ENCODE results near the gene SETBP1. TPM values are rescaled to one million over a fixed set of nuclear protein-coding genes. Genes with fewer than 3 reads are reported as not detected.

Gene SETBP1
- total RNA-seq, 1 donor from 2014 or later, result 131 TPM

- no peak overlapping the region for H3K4me3 Mint-ChIP-seq (ENCODE audit: unreplicated experiment)
- H3K9me3 Mint-ChIP-seq (ENCODE audit: unreplicated experiment), result no peaks in the 10 kb centered on the region
- peak overlapping the region; percentile 16 for H3K27ac Mint-ChIP-seq (ENCODE audit: unreplicated experiment)
- H3K36me3 Mint-ChIP-seq (ENCODE audit: low read depth, unreplicated experiment), result peaks cover 23% of the 10 kb centered on the region
- peaks cover 7% of the 10 kb centered on the region for H3K27me3 Mint-ChIP-seq (ENCODE audit: unreplicated experiment)
- TF ChIP-seq, protein P1, sequence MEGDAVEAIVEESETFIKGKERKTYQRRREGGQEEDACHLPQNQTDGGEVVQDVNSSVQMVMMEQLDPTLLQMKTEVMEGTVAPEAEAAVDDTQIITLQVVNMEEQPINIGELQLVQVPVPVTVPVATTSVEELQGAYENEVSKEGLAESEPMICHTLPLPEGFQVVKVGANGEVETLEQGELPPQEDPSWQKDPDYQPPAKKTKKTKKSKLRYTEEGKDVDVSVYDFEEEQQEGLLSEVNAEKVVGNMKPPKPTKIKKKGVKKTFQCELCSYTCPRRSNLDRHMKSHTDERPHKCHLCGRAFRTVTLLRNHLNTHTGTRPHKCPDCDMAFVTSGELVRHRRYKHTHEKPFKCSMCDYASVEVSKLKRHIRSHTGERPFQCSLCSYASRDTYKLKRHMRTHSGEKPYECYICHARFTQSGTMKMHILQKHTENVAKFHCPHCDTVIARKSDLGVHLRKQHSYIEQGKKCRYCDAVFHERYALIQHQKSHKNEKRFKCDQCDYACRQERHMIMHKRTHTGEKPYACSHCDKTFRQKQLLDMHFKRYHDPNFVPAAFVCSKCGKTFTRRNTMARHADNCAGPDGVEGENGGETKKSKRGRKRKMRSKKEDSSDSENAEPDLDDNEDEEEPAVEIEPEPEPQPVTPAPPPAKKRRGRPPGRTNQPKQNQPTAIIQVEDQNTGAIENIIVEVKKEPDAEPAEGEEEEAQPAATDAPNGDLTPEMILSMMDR (IDR thresholded peaks at IDR 0.05; ENCODE audit: unreplicated experiment), result no peak
- DNase-seq (ENCODE audit: low spot score), result no peak
- H3K4me1 Mint-ChIP-seq (ENCODE audit: unreplicated experiment), result peaks cover 82% of the 10 kb centered on the region
Measured at GRCh38 chr18:44790860-44791259, 110.2 kb downstream of the SETBP1 start.

DNA sequence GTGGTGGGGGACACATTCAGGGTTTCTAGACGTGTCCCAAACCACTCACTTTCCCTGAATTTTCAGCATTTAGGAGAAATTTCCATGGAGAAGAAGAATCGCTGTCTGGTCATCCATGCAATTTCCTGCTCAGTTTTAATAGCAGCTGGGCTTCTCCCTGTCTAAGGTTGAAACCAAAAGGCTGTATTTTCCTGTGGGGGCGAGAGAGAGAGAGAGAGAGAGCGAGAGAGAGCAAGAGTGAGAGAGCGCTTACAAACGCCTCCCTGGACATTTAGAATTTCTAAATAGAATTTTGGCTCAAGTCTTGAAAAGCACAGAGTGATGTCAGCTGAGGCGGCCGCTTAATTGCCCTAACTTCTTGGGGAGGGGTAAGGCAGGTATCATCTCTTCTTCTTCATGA is 110.8 kb downstream of the SETBP1 start:
- Mint-ChIP-seq H3K36me3 (ENCODE audit: low read depth, unreplicated experiment) (peaks cover 26% of the 10 kb centered on the region), H3K27ac (ENCODE audit: unreplicated experiment) (peak overlapping the region; percentile 91), H3K27me3 (ENCODE audit: unreplicated experiment) (peaks cover 7% of the 10 kb centered on the region), H3K4me3 (ENCODE audit: unreplicated experiment) (no peak overlapping the region), H3K4me1 (ENCODE audit: unreplicated experiment) (peaks cover 75% of the 10 kb centered on the region), H3K9me3 (ENCODE audit: unreplicated experiment) (no peaks in the 10 kb centered on the region)
- TF ChIP-seq, protein P1 (IDR thresholded peaks at IDR 0.05; ENCODE audit: unreplicated experiment), result no peak
- no peak for DNase-seq (ENCODE audit: low spot score)

DNA sequence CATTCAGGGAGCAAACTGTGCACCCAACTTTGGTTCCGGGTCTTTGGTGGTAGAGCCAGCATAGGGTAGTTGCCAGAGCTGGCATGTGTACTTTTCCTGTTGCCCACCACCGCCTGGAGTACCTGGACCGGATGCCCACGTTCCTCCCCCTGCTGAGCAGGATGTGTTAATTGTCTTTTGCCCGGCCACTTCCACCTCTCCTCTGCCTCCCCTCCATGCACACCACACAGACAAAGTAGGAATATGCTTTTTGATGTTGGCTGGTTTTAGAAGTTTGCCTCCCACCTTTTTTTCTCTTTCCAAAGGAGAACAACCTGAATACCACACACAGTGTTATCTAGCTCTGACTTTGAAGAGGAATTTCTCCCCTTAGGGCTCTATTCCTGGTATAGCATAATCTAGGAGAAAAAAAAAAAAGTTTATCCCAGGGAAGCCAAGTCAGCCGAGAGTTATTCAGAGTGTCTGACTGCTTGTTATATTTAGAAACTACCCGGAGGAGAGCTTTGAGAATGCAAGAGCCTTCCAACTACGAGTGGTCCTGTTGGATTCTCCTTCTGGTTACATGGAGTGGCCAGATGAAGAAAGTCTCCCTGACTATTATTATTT is 111.9 kb downstream of the SETBP1 start:
- Mint-ChIP-seq H3K4me1 (ENCODE audit: unreplicated experiment) (peaks cover 67% of the 10 kb centered on the region), H3K9me3 (ENCODE audit: unreplicated experiment) (no peaks in the 10 kb centered on the region), H3K4me3 (ENCODE audit: unreplicated experiment) (peak overlapping the region; percentile 78), H3K27me3 (ENCODE audit: unreplicated experiment) (peaks cover 7% of the 10 kb centered on the region), H3K36me3 (ENCODE audit: low read depth, unreplicated experiment) (peaks cover 32% of the 10 kb centered on the region), H3K27ac (ENCODE audit: unreplicated experiment) (peak overlapping the region; percentile 91)
- peak; percentile 37 for DNase-seq (ENCODE audit: low spot score)
- TF ChIP-seq, protein P1 (IDR thresholded peaks at IDR 0.05; ENCODE audit: unreplicated experiment), result no peak

GRCh38 chr18:44793194-44793593 is 112.5 kb downstream of the SETBP1 start:
- H3K27me3 Mint-ChIP-seq (ENCODE audit: unreplicated experiment), result peaks cover 7% of the 10 kb centered on the region
- peak overlapping the region; percentile 91 for H3K27ac Mint-ChIP-seq (ENCODE audit: unreplicated experiment)
- H3K9me3 Mint-ChIP-seq (ENCODE audit: unreplicated experiment), result no peaks in the 10 kb centered on the region
- TF ChIP-seq, protein P1 (IDR thresholded peaks at IDR 0.05; ENCODE audit: unreplicated experiment), result no peak
- peaks cover 65% of the 10 kb centered on the region for H3K4me1 Mint-ChIP-seq (ENCODE audit: unreplicated experiment)
- H3K4me3 Mint-ChIP-seq (ENCODE audit: unreplicated experiment), result no peak overlapping the region
- peaks cover 35% of the 10 kb centered on the region for H3K36me3 Mint-ChIP-seq (ENCODE audit: low read depth, unreplicated experiment)
- DNase-seq (ENCODE audit: low spot score), result no peak

DNA sequence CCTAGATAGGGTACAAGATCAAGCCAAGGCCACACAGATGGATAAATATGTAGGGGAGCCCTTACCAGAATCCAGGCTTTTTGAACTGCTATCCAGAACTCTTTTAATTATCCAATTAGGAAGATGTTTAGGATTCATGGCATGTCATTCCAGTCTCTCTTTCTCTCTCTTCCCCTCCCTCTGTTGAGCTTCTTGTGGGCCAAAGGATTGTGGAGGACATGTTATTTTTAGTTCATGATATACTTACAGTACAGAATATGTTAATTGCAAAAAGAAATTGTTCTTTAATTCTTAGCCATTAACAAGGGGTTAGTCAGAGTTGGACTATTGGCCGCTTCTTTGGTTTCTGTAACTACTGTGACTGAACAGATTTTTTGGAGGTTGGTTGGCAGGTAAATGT is 113.0 kb downstream of the SETBP1 start:
- TF ChIP-seq, protein P1 (IDR thresholded peaks at IDR 0.05; ENCODE audit: unreplicated experiment), result no peak
- H3K27me3 Mint-ChIP-seq (ENCODE audit: unreplicated experiment), result peaks cover 7% of the 10 kb centered on the region
- peaks cover 37% of the 10 kb centered on the region for H3K36me3 Mint-ChIP-seq (ENCODE audit: low read depth, unreplicated experiment)
- peak overlapping the region; percentile 49 for H3K4me3 Mint-ChIP-seq (ENCODE audit: unreplicated experiment)
- DNase-seq (ENCODE audit: low spot score), result no peak
- no peaks in the 10 kb centered on the region for H3K9me3 Mint-ChIP-seq (ENCODE audit: unreplicated experiment)
- H3K4me1 Mint-ChIP-seq (ENCODE audit: unreplicated experiment), result peaks cover 63% of the 10 kb centered on the region
- H3K27ac Mint-ChIP-seq (ENCODE audit: unreplicated experiment), result peak overlapping the region; percentile 86

Data from endothelial cell (in vitro differentiated cells).